ENCODE measurements around the gene GPATCH4.

Gene GPATCH4

DNA sequence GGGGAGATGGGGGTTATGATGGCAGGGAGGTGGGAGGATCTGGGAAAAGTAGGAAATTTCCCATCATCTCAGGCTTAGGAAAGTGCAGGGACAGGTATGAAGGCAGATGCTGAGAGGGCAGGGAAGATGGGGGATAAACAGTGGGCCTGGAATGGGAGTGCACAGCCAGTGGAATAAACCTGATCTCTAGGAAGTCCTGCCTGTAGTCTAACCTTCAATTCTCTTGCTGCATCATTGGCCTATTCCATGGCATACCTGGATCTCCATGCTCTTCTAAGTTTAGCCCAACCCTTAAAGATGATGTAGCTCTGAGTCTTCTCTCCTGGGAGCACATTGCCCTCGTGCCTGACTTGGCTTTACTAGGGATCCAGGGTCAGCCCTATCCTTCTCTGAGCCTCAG, 43.4 kb upstream of the GPATCH4 start:
- no peak for DNase-seq (ENCODE audit: low spot score)
- Histone ChIP-seq H3K27ac (no peak overlapping the region), H3K4me3 (no peak overlapping the region)
- TF ChIP-seq CTCF (IDR thresholded peaks at IDR 0.05), result no peak

GRCh38 chr1:156644146-156644545, 42.9 kb upstream of the GPATCH4 start:
- no peak for DNase-seq (ENCODE audit: low spot score)
- no peak for TF ChIP-seq CTCF (IDR thresholded peaks at IDR 0.05)
- no peak overlapping the region for H3K27ac ChIP-seq
- no peak overlapping the region for H3K4me3 ChIP-seq

- no peak for TF ChIP-seq CTCF (IDR thresholded peaks at IDR 0.05)
- H3K27ac ChIP-seq, result no peak overlapping the region
- no peak for DNase-seq (ENCODE audit: low spot score)
- no peak overlapping the region for H3K4me3 ChIP-seq
Observed at GRCh38 chr1:156643778-156644092, 42.5 kb upstream of the GPATCH4 start.

DNA sequence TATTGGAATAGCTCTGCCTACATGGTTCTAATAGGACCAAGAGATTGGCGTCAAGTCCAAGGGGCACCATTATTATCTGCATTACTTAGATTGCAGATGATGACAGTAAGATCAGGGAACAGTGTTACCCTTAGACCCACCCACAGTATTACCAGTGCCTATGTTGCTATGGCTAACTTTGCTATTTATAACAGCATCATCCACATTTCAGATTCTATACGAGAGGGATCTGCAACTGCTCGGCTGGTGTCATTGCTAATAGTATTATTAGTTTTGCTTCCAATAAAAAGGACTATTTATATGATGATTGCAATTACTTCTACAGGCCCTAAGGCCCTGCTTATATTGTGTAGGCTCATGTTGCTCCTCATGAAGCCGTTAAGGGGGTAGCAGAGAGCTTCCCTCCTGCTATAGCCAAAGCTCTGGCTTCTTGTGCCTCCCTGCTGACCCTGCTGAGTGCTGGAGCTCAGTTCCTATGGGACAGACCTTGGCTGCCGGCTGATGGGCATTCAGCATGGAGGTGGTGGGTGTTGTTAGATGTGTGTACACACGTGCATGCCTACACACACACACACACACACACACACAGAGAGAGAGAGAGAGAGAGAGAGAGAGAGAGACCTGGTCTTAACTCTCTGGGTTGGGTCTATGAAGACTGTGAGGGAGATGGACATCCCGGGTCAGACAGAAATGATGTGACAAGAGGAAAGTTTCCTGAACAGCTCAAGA, 41.9 kb upstream of the GPATCH4 start:
- no peak overlapping the region for H3K4me3 ChIP-seq
- no peak overlapping the region for H3K27ac ChIP-seq
- no peak for TF ChIP-seq CTCF (IDR thresholded peaks at IDR 0.05)
- DNase-seq (ENCODE audit: low spot score), result no peak

GRCh38 chr1:156642265-156643048, 41.2 kb upstream of the GPATCH4 start:
- Histone ChIP-seq H3K4me3 (peak overlapping the region; percentile 67), H3K27ac (no peak overlapping the region)
- no peak for TF ChIP-seq CTCF (IDR thresholded peaks at IDR 0.05)

GRCh38 chr1:156641761-156642264, 40.5 kb upstream of the GPATCH4 start, which contains the start of gene BCAN:
Gene BCAN, plus strand, starts transcription at chr1:156642117. Its CDS starts 3,938 bp downstream, at chr1:156646055.
- H3K27ac ChIP-seq, result no peak within 1 kb of the TSS
- no peak for TF ChIP-seq CTCF (IDR thresholded peaks at IDR 0.05)
- DNase-seq (ENCODE audit: low spot score), result no peak
- peak within 1 kb of the TSS; percentile 67 for H3K4me3 ChIP-seq

More at GRCh38 chr1:156642265-156643048, 41.2 kb upstream of the GPATCH4 start:
- DNase-seq (ENCODE audit: low spot score), result no peak
